Left hindlimb (tissue), 1 donor: ENCODE measurements around the gene PRPF31.

Experiments
- DNase-seq: peaks from one replicate; pipeline ENCODE4 v3.0.0-alpha.2; 2018

The PRPF31 gene

DNA sequence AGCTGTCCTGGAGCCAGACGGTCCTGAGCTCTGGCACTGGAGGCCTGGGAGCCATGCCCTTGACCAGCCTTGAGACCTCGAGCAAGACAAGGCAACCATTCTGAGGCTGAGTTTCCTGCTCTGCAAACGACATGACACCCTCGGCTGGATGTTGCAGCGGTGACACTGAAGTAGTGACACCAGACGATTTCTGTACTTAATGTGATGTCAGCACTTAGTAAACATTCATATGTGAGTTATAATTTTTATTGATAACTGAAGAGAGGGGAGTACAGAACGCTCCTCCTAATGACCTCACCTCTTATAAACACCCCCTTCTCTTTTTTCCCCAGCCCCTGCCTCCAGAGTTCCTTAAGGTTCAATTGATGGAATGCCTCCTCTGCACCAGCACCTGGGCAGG is 7.1 kb upstream of the PRPF31 start:
- no peak for DNase-seq

- DNase-seq, result no peak
Observed at GRCh38 chr19:54109651-54110050, 5.9 kb upstream of the PRPF31 start.

DNA sequence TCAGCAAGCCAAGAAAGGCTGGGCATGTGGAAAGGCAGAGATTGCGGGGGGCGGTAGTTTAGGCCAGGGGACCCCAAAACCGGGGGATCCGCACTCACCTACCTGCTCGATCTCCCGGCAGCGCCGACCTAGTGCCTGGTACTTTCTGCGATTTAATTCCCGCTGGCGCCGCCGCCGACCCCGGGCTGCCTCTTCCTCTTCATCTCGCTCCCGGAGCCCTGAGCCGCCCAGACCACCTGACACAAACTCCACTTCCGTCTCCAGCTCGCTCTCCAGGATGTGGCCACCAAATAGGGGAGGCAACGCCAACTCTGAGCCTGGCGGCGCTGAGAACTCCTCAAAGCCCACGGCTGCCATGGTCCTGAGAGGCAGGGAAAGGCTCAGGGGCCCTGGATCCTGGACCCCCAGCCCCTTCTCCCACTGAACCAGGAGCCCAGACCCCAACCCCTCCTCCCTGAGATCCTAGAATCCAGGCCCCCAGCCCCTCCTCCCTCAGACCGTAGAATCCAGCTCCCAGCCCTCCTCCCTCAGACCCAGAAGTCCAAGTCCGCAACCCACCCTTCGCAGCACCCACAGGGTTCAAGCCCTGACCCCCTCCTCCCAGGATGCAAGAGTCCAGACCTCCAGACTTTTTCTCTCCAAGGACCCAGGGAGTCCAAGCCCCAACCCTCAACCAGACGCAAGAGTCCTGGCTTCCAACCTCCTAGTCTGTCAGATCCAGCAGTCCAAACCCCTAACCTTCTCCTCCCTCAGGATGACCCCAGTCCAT is 1.0 kb upstream of the PRPF31 start:
- no peak for DNase-seq

DNA sequence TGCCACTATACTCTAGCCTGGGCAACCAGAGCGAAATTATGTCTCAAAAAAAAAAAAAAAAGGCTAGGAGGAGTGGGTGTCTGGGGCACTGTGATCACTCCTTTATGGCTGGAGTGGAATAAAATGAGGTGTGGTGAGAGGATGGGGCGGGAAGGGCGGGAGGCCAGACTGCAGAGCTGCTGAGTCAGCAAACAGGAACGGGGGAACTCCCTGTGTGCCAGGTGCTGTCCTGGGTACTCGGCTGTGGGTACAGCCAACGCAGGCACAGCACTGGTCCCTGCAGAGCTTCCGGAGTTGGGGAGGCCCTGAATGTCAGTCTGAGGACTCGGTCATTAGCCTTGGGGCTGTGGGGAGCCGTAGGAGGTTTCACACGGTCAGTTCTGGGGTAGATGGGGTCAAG is 5.7 kb downstream of the PRPF31 start:
- DNase-seq, result no peak

- no peak for DNase-seq
Observed at GRCh38 chr19:54123682-54124081, 8.1 kb downstream of the PRPF31 start.

DNA sequence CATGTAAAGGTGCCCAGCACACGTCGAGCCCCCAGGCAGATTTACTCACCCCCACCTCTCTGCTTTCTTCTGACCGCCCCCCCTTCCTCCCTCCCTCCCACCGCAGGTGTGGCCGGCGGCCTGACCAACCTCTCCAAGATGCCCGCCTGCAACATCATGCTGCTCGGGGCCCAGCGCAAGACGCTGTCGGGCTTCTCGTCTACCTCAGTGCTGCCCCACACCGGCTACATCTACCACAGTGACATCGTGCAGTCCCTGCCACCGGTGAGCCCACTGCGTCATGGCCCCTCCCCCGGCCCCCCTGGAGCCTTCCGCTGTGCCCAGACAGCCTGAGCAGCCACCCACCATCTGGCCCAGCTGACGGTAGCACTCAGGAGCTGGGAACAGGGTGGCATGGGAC is 8.8 kb downstream of the PRPF31 start:
- DNase-seq, result no peak

- no peak for DNase-seq
Observed at GRCh38 chr19:54125713-54126112, 10.2 kb downstream of the PRPF31 start.

GRCh38 chr19:54127688-54128440 is 12.3 kb downstream of the PRPF31 start:
- no peak for DNase-seq

DNA sequence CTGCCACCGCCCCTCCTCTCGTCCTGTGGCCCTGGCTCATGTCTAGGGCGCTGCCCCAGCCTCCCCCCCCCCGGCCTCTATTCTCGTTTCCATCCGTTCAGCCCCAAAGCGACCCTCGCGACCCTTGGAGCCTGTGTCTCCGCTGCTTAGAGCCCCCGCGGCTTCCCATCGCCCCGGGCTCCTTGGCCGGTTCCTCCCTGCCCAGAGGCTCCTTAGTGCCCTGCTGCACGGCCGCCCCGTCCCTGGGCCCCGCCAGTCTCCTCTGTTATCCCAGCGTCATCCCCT is 12.8 kb downstream of the PRPF31 start:
- DNase-seq, result no peak

- no peak for DNase-seq
Observed at GRCh38 chr19:54128796-54129616, 13.5 kb downstream of the PRPF31 start.

DNA sequence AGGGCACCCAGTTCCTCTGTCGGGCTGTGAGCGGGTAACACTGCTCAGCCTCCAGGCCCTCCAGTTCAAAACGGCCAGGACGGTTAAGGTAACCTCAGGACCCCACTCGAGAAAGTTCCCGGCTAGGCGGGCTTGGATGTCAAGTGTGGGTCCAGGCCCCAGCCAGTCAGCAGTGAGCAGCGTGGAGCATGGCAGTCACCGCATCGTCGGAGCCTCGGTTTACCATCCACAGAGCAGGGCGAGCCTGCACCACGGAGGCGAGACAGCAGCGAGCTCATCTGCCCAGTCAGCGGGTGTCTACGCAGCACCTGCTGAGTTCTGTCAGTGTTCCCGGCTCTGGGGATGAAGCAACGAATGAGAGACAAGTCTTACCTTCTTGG is 14.1 kb downstream of the PRPF31 start:
- DNase-seq, result no peak

- peak; percentile 74 for DNase-seq
Observed at GRCh38 chr19:54133312-54133956, 17.9 kb downstream of the PRPF31 start.

GRCh38 chr19:54133957-54134590 is 18.5 kb downstream of the PRPF31 start:
- DNase-seq, result no peak

- DNase-seq, result no peak
Observed at GRCh38 chr19:54136086-54136863, 20.7 kb downstream of the PRPF31 start.

- peak; percentile 100 for DNase-seq
Observed at GRCh38 chr19:54136864-54137698, 21.5 kb downstream of the PRPF31 start.

- DNase-seq, result no peak
Observed at GRCh38 chr19:54137699-54138488, 22.3 kb downstream of the PRPF31 start, which contains the start of gene CNOT3. Gene CNOT3, plus strand, starts transcription at chr19:54137762. Its CDS starts 5,217 bp downstream, at chr19:54142979.

DNA sequence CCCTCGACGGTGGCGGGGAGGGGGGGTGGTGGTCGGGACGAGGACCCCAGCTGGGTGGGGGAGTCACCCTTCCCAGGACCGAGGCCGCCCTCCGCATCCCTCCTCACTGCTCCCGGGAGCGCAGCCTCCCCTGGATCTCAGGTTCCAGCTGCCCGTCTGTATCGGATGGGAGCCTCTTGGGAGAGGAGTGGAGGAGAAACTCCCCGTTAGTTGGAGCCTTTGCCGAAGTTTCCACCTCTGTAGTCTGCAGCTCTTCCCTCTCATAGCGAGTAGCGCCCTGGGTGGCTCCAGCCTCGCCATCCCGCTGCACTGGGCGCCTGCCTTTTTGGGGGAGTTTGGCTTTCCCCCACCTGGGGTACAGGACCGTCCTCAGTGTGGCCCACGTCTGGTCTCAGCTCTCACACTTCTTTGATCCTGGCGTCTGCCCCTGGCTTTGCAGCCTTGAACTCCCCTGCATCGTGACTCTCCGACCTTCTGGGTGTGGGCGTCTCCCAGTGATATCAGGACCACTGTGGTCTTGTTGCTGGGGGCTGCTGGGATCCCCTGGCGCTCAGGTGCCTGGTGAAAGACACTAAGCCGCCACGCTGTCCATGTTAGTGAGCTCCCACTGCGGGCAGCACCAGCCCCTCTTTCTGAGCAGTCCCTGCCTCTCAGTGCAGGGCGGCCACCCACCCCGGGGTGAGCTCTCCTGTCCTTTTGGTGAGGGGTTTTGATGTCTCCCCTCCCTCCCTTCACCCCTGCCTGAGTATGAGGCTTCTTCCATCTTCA is 23.1 kb downstream of the PRPF31 start:
- no peak for DNase-seq

DNA sequence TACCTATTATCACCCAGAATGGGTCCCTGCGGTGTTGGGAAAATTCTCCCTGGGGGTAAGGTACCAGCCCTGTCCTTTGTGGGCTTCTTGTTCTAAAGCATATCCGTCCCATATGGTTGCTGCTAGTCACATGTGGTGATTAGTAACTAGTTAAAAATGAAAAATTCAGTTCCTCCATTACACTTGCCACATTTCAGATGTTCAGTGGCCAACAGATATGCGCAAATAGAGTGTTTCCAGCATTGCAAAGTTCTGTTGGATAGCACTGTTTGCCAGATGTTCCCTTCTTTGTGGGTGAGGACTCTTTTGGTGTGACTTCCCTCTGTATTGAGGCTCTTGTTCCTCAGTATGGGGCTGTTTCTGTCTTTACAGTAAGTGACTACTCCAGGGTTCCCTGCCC is 25.8 kb downstream of the PRPF31 start:
- DNase-seq, result no peak

DNA sequence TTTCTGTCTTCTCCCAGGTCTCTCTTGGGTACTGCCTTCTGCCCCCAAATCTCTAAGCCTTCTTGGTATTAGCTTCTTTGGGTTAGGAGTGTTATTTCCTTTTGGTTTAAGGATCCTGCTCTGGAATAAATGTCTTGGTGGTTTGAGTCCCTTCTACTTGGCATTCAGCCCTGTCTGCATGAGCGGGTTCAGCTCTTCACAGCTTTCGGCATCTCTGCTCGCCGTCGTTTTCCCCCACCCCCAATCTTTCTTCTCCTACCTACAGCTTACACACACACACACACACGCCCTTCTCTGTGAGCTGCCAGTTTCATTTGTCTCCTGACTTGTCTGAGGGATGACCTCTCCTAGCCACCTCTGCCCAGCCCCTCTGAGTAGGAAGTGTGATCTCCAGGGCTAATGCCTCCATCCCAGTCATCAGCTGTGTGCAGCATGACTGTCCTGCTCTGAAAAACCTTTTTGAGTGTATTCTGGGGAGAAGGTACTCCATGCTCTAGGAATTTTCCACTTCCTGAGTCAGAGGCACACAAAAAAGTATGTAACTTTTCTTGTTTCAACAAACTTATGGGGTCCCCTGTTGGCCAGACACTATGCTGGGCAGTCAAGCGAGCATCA is 26.7 kb downstream of the PRPF31 start:
- no peak for DNase-seq
